ENCODE measurements around the gene ELSPBP1.

- TF ChIP-seq POLR2AphosphoS5 (IDR thresholded peaks at IDR 0.05; ENCODE audit: borderline replicate concordance, low read depth, low read length) (no peak), EZH2 (IDR thresholded peaks at IDR 0.05) (no peak)
These were observed 31.0 kb downstream of the ELSPBP1 start for GRCh38 chr19:48025480-48025879.

Data from SK-N-MC (cell line).